T-cell (primary cell): ENCODE results near the gene EEF1A2. TPM values are rescaled to one million over a fixed set of nuclear protein-coding genes. Genes with fewer than 3 reads are reported as not detected.

Experiments used
- ATAC-seq, 4 experiments: fragments of 200-7000 bp in 3 of 4; fragments of 150-1000 bp in 1 of 4; cut with Tn5 transposase; replicated peaks in 1 of 4; 1 replicate in 3 of 4; 2 replicates in 1 of 4; pipeline ENCODE4 v1.10.0; 2021; ENCODE audit warnings: moderate library complexity in 3 of 4, mild to moderate bottlenecking in 2 of 4, moderate number of reproducible peaks in 1 of 4
- CTCF ChIA-PET, 2 donors: fragments of 300-600 bp; sonication (Branson Sonifier 250); formaldehyde crosslinking; loops; one replicate each; lab custom pipeline; 2022; ENCODE audit warnings: antibody characterized with exemption in 2 of 2; lab: Charles Lee
- POLR2A ChIA-PET, 2 donors: fragments of 300-600 bp; sonication (Branson Sonifier 250); formaldehyde crosslinking; loops; one replicate each; lab custom pipeline; 2022; ENCODE audit warnings: antibody characterized with exemption in 2 of 2; lab: Charles Lee
- DNase-seq, 35 experiments: peaks; one replicate each; pipeline versions ENCODE4 v3.0.0 to v3.0.0-alpha.2; 2013 to 2023
- H3K27ac ChIP-seq: one replicate; pipeline ENCODE4 v1.5.1; 2013; ENCODE audit warnings: low read length
- H3K27me3 ChIP-seq, 2 experiments: replicated peaks in 1 of 2; 1 replicate in 1 of 2; 2 replicates in 1 of 2; pipeline versions ENCODE4 v1.6.1 to v1.7.0; 2013; ENCODE audit warnings: low read length in 1 of 2, mixed read lengths in 1 of 2; ENCODE audit not compliant: control insufficient read depth in 2 of 2, insufficient read depth in 2 of 2; ENCODE audit errors: extremely low read depth in 1 of 2
- H3K36me3 ChIP-seq, 2 donors: 1 replicate in 1 of 2; 2 replicates in 1 of 2; pipeline versions ENCODE4 v1.6.1 to v1.7.0; 2013; ENCODE audit warnings: low read length in 1 of 2; ENCODE audit not compliant: control insufficient read depth in 2 of 2, insufficient read depth in 1 of 2; ENCODE audit errors: extremely low read depth in 1 of 2
- H3K4me1 ChIP-seq, 2 experiments: 1 replicate in 1 of 2; 2 replicates in 1 of 2; pipeline versions ENCODE4 v1.6.1 to v1.7.0; 2013; ENCODE audit warnings: low read length in 2 of 2, mixed read lengths in 1 of 2; ENCODE audit not compliant: insufficient read depth in 2 of 2, control insufficient read depth in 1 of 2; ENCODE audit errors: extremely low read depth in 1 of 2
- H3K4me3 ChIP-seq, 2 donors: 1 replicate in 1 of 2; 2 replicates in 1 of 2; pipeline versions ENCODE4 v1.5.1 to v1.7.0; 2013; ENCODE audit warnings: mild to moderate bottlenecking in 2 of 2, low read length in 1 of 2, moderate library complexity in 1 of 2; ENCODE audit not compliant: control insufficient read depth in 1 of 2; ENCODE audit errors: extremely low read depth in 1 of 2
- H3K9me3 ChIP-seq: 2 replicates; pipeline ENCODE4 v1.7.0; 2013
- H3K27ac Mint-ChIP-seq, 2 donors: one replicate each; pipeline ENCODE4 v1.8.0; 2020 to 2021; ENCODE audit warnings: mild to moderate bottlenecking in 2 of 2, mixed read lengths in 2 of 2
- H3K27me3 Mint-ChIP-seq, 2 donors: one replicate each; pipeline ENCODE4 v1.8.0; 2021 to 2022; ENCODE audit warnings: mixed read lengths in 2 of 2
- H3K36me3 Mint-ChIP-seq: one replicate; pipeline ENCODE4 v1.8.0; 2021; ENCODE audit warnings: mixed read lengths
- H3K4me1 Mint-ChIP-seq, 3 donors: one replicate each; pipeline ENCODE4 v1.8.0; 2020 to 2022; ENCODE audit warnings: mixed read lengths in 3 of 3, mild to moderate bottlenecking in 1 of 3
- H3K4me3 Mint-ChIP-seq, 3 donors: one replicate each; pipeline ENCODE4 v1.8.0; 2020 to 2022; ENCODE audit warnings: mild to moderate bottlenecking in 3 of 3, mixed read lengths in 3 of 3, moderate library complexity in 3 of 3
- H3K9me3 Mint-ChIP-seq, 3 donors: one replicate each; pipeline ENCODE4 v1.8.0; 2020 to 2022; ENCODE audit warnings: mixed read lengths in 3 of 3
- WGBS: methylation state at CpG from one replicate; pipeline ENCODE4 v1.1.5; 2013; ENCODE audit warnings: missing lambda C conversion rate; ENCODE audit not compliant: insufficient coverage; 5-methylcytosine and 5-hydroxymethylcytosine counted together
- total RNA-seq, 35 experiments: library from RNA in 6 of 35; stranded (reverse) in 6 of 35; fragments of 120-200 nt in 1 of 35; gene quantifications; one replicate each; pipeline versions ENCODE4 v1.2.1 to v1.2.4 and lab custom pipeline; 2013 to 2026

EEF1A2 gene
- total RNA-seq, 5 donors from 2014 or later (not counting 1 experiment from before 2014, with no cell fraction given), result 0.50 to 3.1 (median 1.1) TPM

DNA sequence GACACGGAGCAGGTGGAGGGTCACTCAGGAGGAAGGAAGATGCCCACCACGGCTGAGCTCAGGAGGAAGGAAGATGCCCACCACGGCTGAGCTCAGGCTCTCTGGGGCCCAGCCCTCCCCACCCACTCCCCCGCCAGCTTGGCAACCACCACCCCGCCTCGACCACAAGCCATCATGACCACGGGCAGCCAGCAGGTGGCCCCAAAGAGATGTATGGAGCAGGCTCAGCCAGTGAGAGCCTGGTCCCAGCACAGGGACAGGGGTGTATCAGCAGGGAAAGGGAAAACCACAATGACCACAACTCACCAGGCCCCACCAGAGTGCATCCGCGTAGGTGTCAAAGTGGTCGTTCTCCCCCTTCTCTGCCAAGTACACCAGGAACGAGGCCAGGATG is 56.8 kb downstream of the EEF1A2 start:
- Mint-ChIP-seq H3K36me3 (no peaks in the 10 kb centered on the region), H3K27ac (peak overlapping the region in 1 of 2 donors; percentile 55), H3K4me3 (peak overlapping the region in 1 of 3 donors; percentile 71), H3K4me1 (peaks cover 13 to 15% (median 14%) of the 10 kb centered on the region in 3 donors), H3K27me3 (peaks cover 3 to 10% of the 10 kb centered on the region in 2 donors), H3K9me3 (peaks cover 0 to 4% (median 0%) of the 10 kb centered on the region in 3 donors)
- H3K27me3 ChIP-seq, result peaks cover 0 to 59% of the 10 kb centered on the region in 2 experiments
- H3K36me3 ChIP-seq, result no peaks in the 10 kb centered on the region
- peaks cover 2 to 25% of the 10 kb centered on the region in 2 experiments for H3K4me1 ChIP-seq
- ATAC-seq (peak; percentile 57 to 76 (median 71)), DNase-seq (peak in 34 of 35 experiments; percentile 14 to 67 (median 52))
- 13% methylated on average over 4 of the region's 11 CpGs for WGBS
- no peak overlapping the region for H3K4me3 ChIP-seq
- no peaks in the 10 kb centered on the region for H3K9me3 ChIP-seq
- ChIA-PET POLR2A (no interaction called here), CTCF (no interaction called here)
- peak overlapping the region; percentile 18 for H3K27ac ChIP-seq

DNA sequence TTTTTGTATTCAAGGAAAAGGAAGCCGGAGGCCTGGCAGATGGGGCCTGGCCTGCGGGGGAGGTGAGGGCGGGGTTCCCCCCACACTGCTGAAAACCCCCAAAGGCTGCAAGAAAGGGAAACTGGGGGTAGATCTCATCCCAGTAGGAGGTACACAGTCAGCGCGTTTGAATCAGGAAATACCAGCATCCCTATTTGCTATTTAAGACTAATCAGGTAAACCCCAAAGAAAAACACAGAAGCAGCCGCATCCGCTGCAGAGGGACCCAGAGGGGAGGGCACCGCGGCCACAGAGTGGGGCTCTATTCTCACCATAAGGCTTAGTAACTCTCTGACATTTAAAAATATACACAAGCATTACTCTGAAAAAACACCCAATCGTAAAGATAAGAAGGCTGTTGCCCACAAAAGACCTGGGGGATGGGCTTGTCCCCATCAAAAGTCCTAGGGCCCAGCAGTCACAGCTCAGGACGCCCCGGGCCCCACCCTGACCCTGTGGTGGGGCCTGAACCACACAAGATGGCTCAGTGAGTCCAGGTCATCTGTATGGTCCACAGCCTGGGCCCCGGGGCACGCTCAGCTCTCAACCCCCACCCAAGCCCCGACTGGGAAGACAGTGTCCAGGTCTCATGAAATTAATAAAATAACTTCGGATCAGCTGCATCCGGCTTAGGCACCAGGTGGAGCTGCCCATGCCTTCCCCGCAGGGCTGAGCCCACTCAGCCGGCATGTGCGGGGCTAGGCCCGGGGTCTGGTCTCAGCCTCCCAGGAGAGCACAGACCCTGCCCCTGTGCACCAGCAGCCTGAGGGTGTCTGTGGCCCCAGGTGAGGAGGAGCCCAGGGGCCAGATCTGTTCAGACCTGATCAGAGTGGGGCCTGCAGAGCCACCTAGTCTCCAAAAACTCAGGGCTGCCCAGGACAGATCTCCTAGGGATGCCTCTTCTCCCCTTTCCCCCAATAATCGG is 57.5 kb downstream of the EEF1A2 start:
- ATAC-seq, result peak; percentile 72 to 77 (median 76)
- POLR2A ChIA-PET, result no interaction called here
- Histone ChIP-seq H3K4me1 (peaks cover 2 to 23% of the 10 kb centered on the region in 2 experiments), H3K4me3 (no peak overlapping the region), H3K27me3 (peaks cover 0 to 54% of the 10 kb centered on the region in 2 experiments), H3K9me3 (no peaks in the 10 kb centered on the region), H3K27ac (peak overlapping the region; percentile 18), H3K36me3 (no peaks in the 10 kb centered on the region)
- Mint-ChIP-seq H3K27ac (peak overlapping the region; percentile 78 to 89), H3K27me3 (peaks cover 3 to 11% of the 10 kb centered on the region in 2 donors), H3K9me3 (peaks cover 0 to 4% (median 0%) of the 10 kb centered on the region in 3 donors), H3K4me3 (peak overlapping the region in 2 of 3 donors; percentile 17 to 71), H3K4me1 (peaks cover 13 to 15% (median 14%) of the 10 kb centered on the region in 3 donors), H3K36me3 (no peaks in the 10 kb centered on the region)
- CTCF ChIA-PET, result no interaction called here
- 14% methylated on average over 16 of the region's 22 CpGs for WGBS
- DNase-seq, result peak in 25 of 35 experiments; percentile 10 to 54 (median 21)

DNA sequence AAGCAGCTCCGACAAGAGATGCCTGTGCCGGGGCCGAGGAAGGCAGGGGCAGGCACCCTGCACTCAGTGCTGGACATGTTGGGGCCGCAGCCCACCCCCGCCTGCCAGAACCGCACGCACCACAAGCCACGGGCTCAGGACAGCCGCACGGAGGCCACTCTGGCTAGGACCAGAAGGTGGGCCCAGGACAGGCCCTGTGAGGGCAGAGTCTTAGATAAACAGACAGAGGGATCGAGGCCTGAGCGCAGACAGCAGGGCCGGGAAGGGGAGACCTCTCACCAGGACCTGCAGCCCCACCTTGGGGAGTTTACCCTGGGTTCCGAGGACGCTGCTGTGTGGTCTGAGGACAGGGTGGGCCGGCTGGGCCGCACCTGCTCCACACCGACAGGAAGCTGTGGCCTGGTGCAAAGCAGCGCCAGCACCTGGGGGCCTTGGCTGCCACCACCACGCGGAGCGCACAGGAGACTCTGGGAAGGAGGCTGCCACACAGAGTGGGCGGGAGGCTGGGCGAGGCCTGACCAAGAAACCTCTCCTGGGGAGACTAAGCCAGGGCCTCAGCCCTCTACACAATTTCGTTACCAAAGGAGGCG is 58.4 kb downstream of the EEF1A2 start:
- peaks cover 0 to 51% of the 10 kb centered on the region in 2 experiments for H3K27me3 ChIP-seq
- Mint-ChIP-seq H3K36me3 (no peaks in the 10 kb centered on the region), H3K4me3 (no peak overlapping the region), H3K9me3 (peaks cover 0 to 4% (median 0%) of the 10 kb centered on the region in 3 donors), H3K4me1 (peaks cover 13 to 15% (median 14%) of the 10 kb centered on the region in 3 donors), H3K27ac (no peak overlapping the region), H3K27me3 (peaks cover 3 to 11% of the 10 kb centered on the region in 2 donors)
- WGBS, result 65% methylated on average over 24 of the region's 26 CpGs
- ATAC-seq, result no peak
- no peak for DNase-seq
- ChIA-PET POLR2A (no interaction called here), CTCF (no interaction called here)
- H3K4me3 ChIP-seq, result no peak overlapping the region
- H3K9me3 ChIP-seq, result no peaks in the 10 kb centered on the region
- H3K27ac ChIP-seq, result no peak overlapping the region
- peaks cover 2 to 22% of the 10 kb centered on the region in 2 experiments for H3K4me1 ChIP-seq
- no peaks in the 10 kb centered on the region for H3K36me3 ChIP-seq

DNA sequence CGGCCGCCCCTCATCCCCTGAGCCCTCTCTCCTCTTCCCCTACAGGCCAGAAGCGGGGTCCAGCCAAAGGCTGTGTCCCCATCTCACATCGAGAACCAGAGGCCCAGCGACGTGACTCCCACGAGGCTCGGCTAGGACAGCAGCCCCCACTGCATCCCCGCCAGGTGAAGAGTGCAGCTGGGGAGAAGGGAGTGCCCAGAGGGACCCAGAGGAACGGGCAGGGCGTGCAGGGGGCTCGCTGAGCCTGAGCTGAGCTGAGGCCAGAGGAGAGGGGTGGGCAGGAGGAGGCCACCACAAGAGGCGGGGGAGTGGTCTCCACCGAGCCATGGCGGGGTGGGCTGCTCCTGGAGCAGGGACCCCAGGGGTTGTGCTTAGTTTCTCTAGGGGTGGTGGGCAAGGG is 59.0 kb downstream of the EEF1A2 start:
- H3K4me3 ChIP-seq, result no peak overlapping the region
- H3K4me1 ChIP-seq, result peaks cover 2 to 27% of the 10 kb centered on the region in 2 experiments
- H3K36me3 Mint-ChIP-seq, result no peaks in the 10 kb centered on the region
- ATAC-seq (no peak), DNase-seq (no peak)
- POLR2A ChIA-PET, result interaction anchor here in 1 of 2 donors (0.6 kb wide), 1 partner anchor 28 kb away, joined by 3 read pairs; no protein-coding TSS in a partner anchor
- H3K4me3 Mint-ChIP-seq, result no peak overlapping the region
- H3K36me3 ChIP-seq, result no peaks in the 10 kb centered on the region
- whole genome bisulfite sequencing, result 87% methylated on average over 13 of the region's 15 CpGs
- H3K27ac Mint-ChIP-seq, result no peak overlapping the region
- CTCF ChIA-PET, result no interaction called here
- H3K27me3 ChIP-seq, result peaks cover 0 to 50% of the 10 kb centered on the region in 2 experiments
- no peaks in the 10 kb centered on the region for H3K9me3 ChIP-seq
- H3K27me3 Mint-ChIP-seq, result peaks cover 3 to 11% of the 10 kb centered on the region in 2 donors
- peaks cover 15 to 17% (median 17%) of the 10 kb centered on the region in 3 donors for H3K4me1 Mint-ChIP-seq
- H3K9me3 Mint-ChIP-seq, result peaks cover 0 to 4% (median 0%) of the 10 kb centered on the region in 3 donors
- H3K27ac ChIP-seq, result no peak overlapping the region

DNA sequence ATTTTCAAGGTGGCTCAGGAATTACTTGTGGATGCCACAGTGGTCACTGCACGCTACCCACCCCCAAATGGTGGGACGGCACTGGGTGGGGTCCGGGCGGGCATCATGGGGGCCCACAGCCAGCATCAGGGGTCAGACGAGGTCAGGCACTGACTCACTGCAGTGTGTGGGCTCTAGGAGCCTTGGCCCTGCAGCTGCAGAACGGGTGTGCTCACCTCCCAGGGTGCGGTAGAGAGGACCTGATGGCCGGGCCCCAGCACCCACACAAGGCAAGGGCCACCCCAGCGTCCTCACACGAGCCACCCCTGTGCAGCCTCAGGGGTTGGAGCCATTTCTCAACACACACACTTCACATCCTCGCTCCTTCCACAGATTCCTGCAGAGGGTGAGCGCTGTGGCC is 60.8 kb downstream of the EEF1A2 start:
- DNase-seq (no peak), ATAC-seq (no peak)
- Histone ChIP-seq H3K36me3 (no peaks in the 10 kb centered on the region), H3K27me3 (peaks cover 0 to 60% of the 10 kb centered on the region in 2 experiments), H3K9me3 (no peaks in the 10 kb centered on the region), H3K4me3 (no peak overlapping the region), H3K4me1 (peaks cover 2 to 40% of the 10 kb centered on the region in 2 experiments), H3K27ac (no peak overlapping the region)
- ChIA-PET POLR2A (no interaction called here), CTCF (no interaction called here)
- 73% methylated on average over 11 of the region's 12 CpGs for WGBS
- Mint-ChIP-seq H3K27ac (no peak overlapping the region), H3K4me3 (no peak overlapping the region), H3K36me3 (no peaks in the 10 kb centered on the region), H3K27me3 (peaks cover 3 to 11% of the 10 kb centered on the region in 2 donors), H3K4me1 (peaks cover 21 to 27% (median 24%) of the 10 kb centered on the region in 3 donors), H3K9me3 (peaks cover 0 to 2% (median 0%) of the 10 kb centered on the region in 3 donors)
